ENCODE results near the gene CUEDC1. TPM values are rescaled to one million over a fixed set of nuclear protein-coding genes. Genes with fewer than 3 reads are reported as not detected.
A peak's percentile ranks its signal among the peaks of the same experiment; 100 is the strongest.

CUEDC1 gene
- polyA plus RNA-seq, 2 of the 4 experiments (the other 2 are of a cell fraction) = 44.3 to 90.6 TPM

DNA sequence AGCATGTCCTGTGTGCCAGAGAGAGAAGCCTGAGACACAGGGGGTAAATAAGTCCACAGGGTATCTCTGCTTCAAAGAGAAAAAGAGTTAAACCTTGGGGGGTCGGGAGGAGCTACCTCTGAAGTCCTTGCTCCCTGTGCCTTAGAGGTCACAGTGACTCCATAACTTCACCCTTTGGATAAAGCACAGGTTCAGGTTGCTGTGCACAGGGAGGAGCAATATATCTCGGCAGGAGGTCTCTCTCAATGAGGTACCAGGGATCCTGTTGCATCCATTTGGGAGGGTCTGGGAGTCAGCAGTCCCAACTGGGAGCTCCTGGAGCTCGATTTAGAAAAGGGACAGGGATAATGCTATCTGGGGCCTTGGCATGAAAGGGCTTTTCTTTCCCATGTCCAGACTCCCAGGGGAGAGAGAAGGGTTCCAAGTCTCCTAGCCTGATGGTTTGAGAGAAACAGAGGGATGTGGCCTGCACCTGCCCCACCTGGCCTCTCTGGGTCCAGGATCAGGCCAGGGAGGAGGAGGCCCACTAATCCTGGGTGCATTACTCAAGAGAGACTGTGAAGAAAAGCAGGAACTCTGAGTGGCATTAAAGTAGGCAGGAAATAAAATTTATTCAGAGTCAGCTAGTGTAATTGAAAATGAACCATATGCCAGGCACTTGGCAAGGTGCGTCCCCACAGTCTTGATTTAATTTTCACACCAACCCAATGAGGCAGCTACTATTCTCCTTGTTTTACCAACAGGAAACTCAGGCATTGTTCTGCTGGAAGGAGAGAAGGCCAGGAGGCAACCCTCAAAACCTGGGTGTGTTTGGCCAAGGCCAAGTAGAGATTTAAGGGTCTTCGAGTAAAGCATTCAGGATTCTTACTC, 40.7 kb downstream of the CUEDC1 start:
- ATAC-seq = no peak
- Histone ChIP-seq H3K4me1 (peaks cover 78% of the 10 kb centered on the region), H3K4me2 (no peak overlapping the region; the same call in 2 of the 3 replicates), H3K4me3 (no peak overlapping the region), H3K9me3 (no peaks in the 10 kb centered on the region), H3K27ac (peak overlapping the region; percentile 17 to 74; a peak in 4 of 6 replicates)
- no peak for DNase-seq (ENCODE audit: low read depth in 1 of 2, low spot score in 1 of 2)
- POLR2A ChIA-PET = no interaction called here
- FAIRE-seq = no peak
- TF ChIP-seq BHLHE40 (IDR thresholded peaks at IDR 0.05; ENCODE audit: low read depth, low read length) (no peak), ZFP36 (IDR thresholded peaks at IDR 0.05; ENCODE audit: borderline replicate concordance, partially characterized antibody) (no peak), CHD4 (IDR thresholded peaks at IDR 0.05; ENCODE audit: borderline replicate concordance) (no peak), ESRRA (IDR thresholded peaks at IDR 0.05; ENCODE audit: borderline replicate concordance, low read length) (no peak), GATA3 (IDR thresholded peaks at IDR 0.05; ENCODE audit: borderline replicate concordance) (no peak), MAZ (IDR thresholded peaks at IDR 0.05; ENCODE audit: borderline replicate concordance, low read depth, low read length) (no peak), JUN (IDR thresholded peaks at IDR 0.05) (no peak), ZC3H11A (IDR thresholded peaks at IDR 0.05) (no peak), CEBPB (IDR thresholded peaks at IDR 0.05) (no peak), FOXS1 (CRISPR knock-in tag; IDR thresholded peaks at IDR 0.05) (no peak)
- CTCF ChIA-PET = interaction anchor here (0.6 to 1.9 kb wide), 10 partner anchors 10 to 85 kb away, joined by 3 to 12 read pairs (median 3); no protein-coding TSS in a partner anchor
- 77% methylated on average over 5 of the region's 5 CpGs for WGBS (ENCODE audit: missing lambda C conversion rate)

DNA sequence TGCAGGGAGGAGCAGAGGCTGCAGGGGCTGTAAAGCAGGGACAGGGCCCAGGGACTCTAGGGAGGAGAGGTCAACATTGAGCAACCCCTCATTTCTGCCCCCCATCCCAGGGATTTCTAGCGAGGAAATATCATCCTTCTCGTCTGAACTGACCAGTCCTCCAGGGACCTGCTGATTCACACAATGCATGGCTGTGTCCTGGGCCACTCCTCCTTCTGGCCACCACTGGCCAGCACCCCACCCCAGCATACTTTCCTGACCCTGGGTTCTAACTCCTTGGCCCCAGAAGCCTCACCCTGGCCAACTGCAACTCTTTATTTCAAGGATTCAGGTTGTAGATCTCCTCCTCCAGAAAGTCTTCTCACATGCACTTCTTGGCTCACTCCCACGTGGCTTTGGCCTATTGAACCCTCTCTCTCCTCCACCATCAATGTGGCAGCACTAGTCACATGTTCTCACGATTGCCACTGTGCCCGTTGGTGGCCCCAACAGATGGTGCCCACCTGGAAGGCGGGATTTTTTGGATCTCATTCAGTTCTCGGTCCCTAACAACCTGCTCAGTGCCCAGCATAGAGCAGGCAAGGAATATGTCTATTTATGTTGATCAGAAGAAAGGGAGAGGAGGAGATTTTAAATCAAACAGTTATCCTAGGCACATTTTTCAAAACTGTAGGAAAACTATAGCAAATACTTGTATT, 41.5 kb downstream of the CUEDC1 start:
- DNase-seq (ENCODE audit: low read depth in 1 of 2, low spot score in 1 of 2) = no peak
- WGBS (ENCODE audit: missing lambda C conversion rate) = 87% methylated on average over 7 of the region's 7 CpGs
- Histone ChIP-seq H3K4me2 (0 out of 3 replicates have a peak overlapping the region, but pooled peaks have one; percentile 23), H3K4me1 (peaks cover 77% of the 10 kb centered on the region), H3K9me3 (no peaks in the 10 kb centered on the region), H3K27ac (peak overlapping the region; percentile 17 to 74; a peak in 5 of 6 replicates), H3K4me3 (no peak overlapping the region)
- POLR2A ChIA-PET = no interaction called here
- FAIRE-seq = no peak
- TF ChIP-seq SREBF2 (IDR thresholded peaks at IDR 0.05) (no peak), TP53 (CRISPR knock-in tag; IDR thresholded peaks at IDR 0.05) (no peak), RNF2 (IDR thresholded peaks at IDR 0.05; ENCODE audit: borderline replicate concordance, low read depth) (no peak), NPAS2 (CRISPR knock-in tag; IDR thresholded peaks at IDR 0.05; ENCODE audit: borderline replicate concordance) (no peak), HOXA7 (CRISPR knock-in tag; IDR thresholded peaks at IDR 0.05) (no peak), FOXS1 (CRISPR knock-in tag; IDR thresholded peaks at IDR 0.05) (no peak), BHLHE40 (IDR thresholded peaks at IDR 0.05; ENCODE audit: low read depth, low read length) (no peak), NR3C1 (IDR thresholded peaks at IDR 0.05) (no peak), HOXB5 (CRISPR knock-in tag; IDR thresholded peaks at IDR 0.05) (no peak), ZFP36 (IDR thresholded peaks at IDR 0.05; ENCODE audit: borderline replicate concordance, partially characterized antibody) (no peak), HDAC2 (IDR thresholded peaks at IDR 0.05) (no peak), PHF8 (IDR thresholded peaks at IDR 0.05; ENCODE audit: borderline replicate concordance, low read depth) (no peak)
- TF ChIP-seq, protein P1, sequence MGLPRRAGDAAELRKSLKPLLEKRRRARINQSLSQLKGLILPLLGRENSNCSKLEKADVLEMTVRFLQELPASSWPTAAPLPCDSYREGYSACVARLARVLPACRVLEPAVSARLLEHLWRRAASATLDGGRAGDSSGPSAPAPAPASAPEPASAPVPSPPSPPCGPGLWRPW (IDR thresholded peaks at IDR 0.05) = no peak
- CTCF ChIA-PET = interaction anchor here (1.0 to 1.9 kb wide), 3 partner anchors 9 to 20 kb away, joined by 3 to 12 read pairs (median 4); no protein-coding TSS in a partner anchor
- ATAC-seq = no peak
